Measurements from ENCODE around the gene SRSF9. TPM values are rescaled to one million over a fixed set of nuclear protein-coding genes. Genes with fewer than 3 reads are reported as not detected.

Gene SRSF9
- total RNA-seq, 2 experiments from 2014 or later, result 195 to 240 TPM

DNA sequence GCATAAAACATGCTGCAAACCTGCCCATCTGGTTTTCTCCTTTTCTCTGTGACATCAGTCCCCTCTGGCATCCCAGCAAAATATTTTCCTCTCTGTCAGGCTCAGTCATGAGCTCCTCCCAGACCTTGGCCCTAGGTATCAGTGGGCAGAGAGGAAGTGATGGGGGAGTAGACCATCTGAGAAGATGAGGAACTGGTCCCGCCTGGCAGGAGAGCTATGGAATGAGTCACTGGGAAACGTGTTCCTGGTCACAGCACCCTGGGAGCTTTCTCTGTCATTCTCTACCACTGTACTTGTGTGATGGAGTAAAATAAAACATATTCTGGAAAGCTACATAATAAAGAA lies 5.0 kb upstream of the SRSF9 start:
- Mint-ChIP-seq H3K27me3 (no peaks in the 10 kb centered on the region), H3K9me3 (ENCODE audit: low read depth) (no peaks in the 10 kb centered on the region), H3K36me3 (peaks cover 2% of the 10 kb centered on the region), H3K27ac (no peak overlapping the region), H3K4me3 (no peak overlapping the region), H3K4me1 (peaks cover 13% of the 10 kb centered on the region)
- DNase-seq (no peak), ATAC-seq (no peak)
- CTCF ChIA-PET, result interaction anchor here (0.9 to 2.3 kb wide), 4 partner anchors 16 to 182 kb away, joined by 3 to 5 read pairs (median 4); partner anchors contain the start of genes DYNLL1 and RNU4-1

DNA sequence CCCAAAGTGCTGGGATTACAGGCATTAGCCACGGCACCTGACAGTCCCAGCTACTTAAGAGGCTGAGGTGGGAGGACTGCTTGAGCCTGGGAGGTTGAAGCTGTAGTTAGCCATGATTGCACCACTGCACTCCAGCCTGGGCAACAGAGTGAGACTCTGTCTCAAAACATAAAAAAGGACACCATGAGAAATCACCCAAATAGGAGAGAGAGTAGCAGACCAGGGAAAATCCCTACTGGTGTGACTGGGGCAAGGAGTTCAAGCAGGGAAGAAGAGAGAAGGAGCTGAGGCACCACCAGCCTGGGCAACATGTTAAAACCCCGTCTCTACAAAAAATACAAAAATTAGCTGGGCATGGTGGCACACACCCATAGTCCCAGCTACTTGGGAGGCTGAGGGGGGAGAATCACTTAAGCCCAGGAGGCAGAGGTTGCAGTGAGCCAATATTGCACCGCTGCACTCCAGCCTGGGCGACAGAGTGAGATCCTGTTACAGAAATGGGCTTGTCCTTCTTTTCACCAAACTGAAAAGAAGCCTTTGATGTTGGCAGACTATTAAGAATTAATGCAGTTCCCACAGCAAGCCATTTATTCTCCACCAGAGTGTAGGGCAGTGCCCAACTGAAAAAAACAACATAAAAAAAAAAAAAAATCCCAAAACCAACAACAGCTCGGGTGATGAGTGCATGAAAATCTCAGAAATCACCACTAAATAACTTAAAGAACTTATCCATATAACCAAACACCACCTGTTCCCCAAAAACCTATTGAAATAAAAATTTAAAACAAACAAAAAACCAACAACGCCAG lies 4.5 kb upstream of the SRSF9 start:
- peaks cover 13% of the 10 kb centered on the region for H3K4me1 Mint-ChIP-seq
- H3K36me3 Mint-ChIP-seq, result peaks cover 2% of the 10 kb centered on the region
- no peak overlapping the region for H3K4me3 Mint-ChIP-seq
- H3K27ac Mint-ChIP-seq, result no peak overlapping the region
- ATAC-seq, result no peak
- no peaks in the 10 kb centered on the region for H3K27me3 Mint-ChIP-seq
- DNase-seq, result no peak
- CTCF ChIA-PET, result interaction anchor here (0.9 to 2.3 kb wide), 5 partner anchors 12 to 181 kb away, joined by 3 to 5 read pairs (median 4); partner anchors contain the start of genes DYNLL1 and RNU4-1
- no peaks in the 10 kb centered on the region for H3K9me3 Mint-ChIP-seq (ENCODE audit: low read depth)

DNA sequence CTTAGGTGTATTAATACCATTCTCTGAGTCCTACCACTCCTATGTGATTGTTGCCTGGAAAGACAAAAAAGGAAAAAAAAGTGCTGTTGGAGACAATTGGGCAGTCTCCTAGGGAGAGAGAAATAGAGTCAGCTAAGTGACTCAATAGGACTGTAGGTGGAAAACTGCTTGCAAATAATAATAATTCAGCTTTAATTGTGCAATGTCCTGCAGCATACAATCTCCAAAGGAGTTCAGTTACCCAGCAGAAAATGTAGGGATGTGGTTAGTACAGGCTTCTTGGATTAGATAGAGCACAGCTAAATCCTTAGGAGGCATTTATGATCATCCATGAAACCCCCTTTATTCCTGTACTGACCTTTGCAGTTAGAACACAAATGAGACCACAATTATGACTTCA lies 3.0 kb upstream of the SRSF9 start:
- DNase-seq (no peak), ATAC-seq (no peak)
- H3K9me3 Mint-ChIP-seq (ENCODE audit: low read depth), result no peaks in the 10 kb centered on the region
- CTCF ChIA-PET, result interaction anchor here (0.6 to 5.1 kb wide), 5 partner anchors 10 to 355 kb away, joined by 3 to 29 read pairs (median 3); partner anchors contain the start of gene DYNLL1
- H3K4me3 Mint-ChIP-seq, result no peak overlapping the region
- no peaks in the 10 kb centered on the region for H3K27me3 Mint-ChIP-seq
- peaks cover 22% of the 10 kb centered on the region for H3K4me1 Mint-ChIP-seq
- H3K27ac Mint-ChIP-seq, result no peak overlapping the region
- H3K36me3 Mint-ChIP-seq, result peaks cover 7% of the 10 kb centered on the region

DNA sequence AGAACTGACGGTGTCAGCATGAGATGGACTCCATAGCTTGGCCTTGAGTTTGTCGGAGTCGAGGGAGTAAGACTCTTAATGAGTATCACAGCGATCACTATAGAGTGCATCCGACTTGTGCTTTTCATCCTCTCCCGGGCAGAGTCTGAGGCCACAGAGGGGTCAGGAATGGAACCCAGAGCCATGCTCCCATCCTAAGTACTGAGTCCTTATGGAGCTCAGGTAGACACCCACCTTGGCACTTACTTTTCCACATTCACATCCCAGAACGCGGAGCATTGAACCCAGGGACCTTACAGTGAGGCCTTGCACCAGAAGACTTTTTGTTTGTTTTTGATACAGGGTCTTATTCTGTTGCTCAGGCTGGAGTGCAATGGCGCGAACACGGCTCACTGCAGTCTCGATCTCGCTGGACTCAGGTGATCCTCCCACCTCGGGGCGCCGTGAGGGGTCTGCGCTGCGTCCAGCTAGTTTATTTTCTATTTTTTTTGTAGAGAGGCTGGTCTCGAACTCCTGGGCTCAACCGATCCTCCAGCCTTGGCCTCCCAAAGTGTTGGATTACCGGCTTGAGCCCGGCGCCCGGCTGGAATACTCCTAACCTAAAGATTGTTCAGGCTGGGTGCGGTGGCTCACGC lies 719 bp upstream of the SRSF9 start:
- Mint-ChIP-seq H3K9me3 (ENCODE audit: low read depth) (no peaks in the 10 kb centered on the region), H3K4me1 (peaks cover 36% of the 10 kb centered on the region), H3K27ac (peak overlapping the region; percentile 88), H3K36me3 (peaks cover 19% of the 10 kb centered on the region), H3K4me3 (peak overlapping the region; percentile 95), H3K27me3 (no peaks in the 10 kb centered on the region)
- peak; percentile 24 for ATAC-seq
- CTCF ChIA-PET, result interaction anchor here (0.8 to 5.1 kb wide), 16 partner anchors 8 to 168 kb away, joined by 3 to 37 read pairs (median 7); partner anchors contain the start of genes COX6A1, DYNLL1 and SIRT4
- DNase-seq, result no peak

DNA sequence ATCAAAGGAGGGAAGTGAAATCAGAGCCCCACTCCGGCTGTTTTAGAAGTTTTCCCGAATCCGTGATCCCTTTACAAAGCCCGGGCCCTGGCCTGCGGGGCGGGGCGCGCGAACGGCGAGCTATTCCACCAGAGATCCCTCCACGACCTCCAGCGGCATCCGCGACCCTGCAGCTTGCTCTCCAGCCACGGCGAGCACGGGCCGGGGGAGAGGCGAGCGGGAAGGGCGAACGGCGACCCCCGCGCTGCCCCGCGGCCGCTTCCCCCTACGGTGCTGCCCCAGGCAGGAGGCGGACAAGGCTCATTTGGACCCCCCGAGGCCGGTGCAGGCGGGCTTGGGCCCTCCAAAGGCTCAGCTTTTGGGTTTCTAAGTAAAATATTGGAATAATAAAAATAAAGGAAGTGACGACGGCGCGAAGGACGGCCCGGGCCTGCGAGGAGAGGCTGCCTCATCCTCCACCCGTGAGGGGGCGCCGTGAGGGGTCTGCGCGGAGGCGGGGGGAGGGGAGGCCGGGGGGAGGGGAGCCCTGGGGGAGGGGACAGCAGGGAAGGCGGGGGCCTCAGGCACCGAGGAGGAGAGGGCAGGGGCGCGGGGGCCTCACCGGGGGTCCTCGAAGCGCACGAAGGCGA lies 613 bp downstream of the SRSF9 start:
- H3K27me3 Mint-ChIP-seq, result no peaks in the 10 kb centered on the region
- CTCF ChIA-PET, result interaction anchor here (0.7 to 5.1 kb wide), 21 partner anchors 9 to 166 kb away, joined by 3 to 37 read pairs (median 6); partner anchors contain the start of genes COQ5, COX6A1, DYNLL1 and POP5
- peaks cover 36% of the 10 kb centered on the region for H3K4me1 Mint-ChIP-seq
- peaks cover 32% of the 10 kb centered on the region for H3K36me3 Mint-ChIP-seq
- ATAC-seq, result peak; percentile 40
- no peaks in the 10 kb centered on the region for H3K9me3 Mint-ChIP-seq (ENCODE audit: low read depth)
- DNase-seq, result peak; percentile 51
- peak overlapping the region; percentile 95 for H3K4me3 Mint-ChIP-seq
- H3K27ac Mint-ChIP-seq, result peak overlapping the region; percentile 88

DNA sequence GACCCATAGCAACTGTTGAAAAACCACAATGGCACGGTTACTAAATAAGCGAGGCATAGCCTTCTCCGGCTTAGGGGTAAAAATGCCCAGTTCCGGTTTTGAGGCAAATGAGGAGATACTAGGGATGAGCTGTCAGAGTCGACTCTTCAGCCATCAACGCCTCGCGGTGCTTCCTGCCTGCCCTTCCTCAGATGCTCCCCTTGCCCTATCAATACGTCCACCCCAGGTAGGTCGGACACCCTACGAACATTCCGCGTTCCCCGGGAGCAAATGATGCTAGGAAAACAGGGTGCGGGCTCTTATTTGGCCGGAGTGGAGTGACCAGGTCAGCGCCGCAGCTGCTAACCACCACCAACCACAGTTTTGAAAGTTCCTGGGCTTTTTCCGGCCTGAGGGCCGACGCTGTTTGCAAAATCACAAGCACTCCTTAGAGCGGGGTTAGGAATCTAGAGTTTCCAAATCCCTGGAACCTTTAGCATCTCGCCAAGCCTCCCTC lies 1.2 kb downstream of the SRSF9 start:
- Mint-ChIP-seq H3K9me3 (ENCODE audit: low read depth) (no peaks in the 10 kb centered on the region), H3K4me3 (peak overlapping the region; percentile 95), H3K36me3 (peaks cover 37% of the 10 kb centered on the region), H3K27ac (peak overlapping the region; percentile 84), H3K27me3 (no peaks in the 10 kb centered on the region), H3K4me1 (peaks cover 36% of the 10 kb centered on the region)
- peak; percentile 65 for DNase-seq
- no peak for ATAC-seq
- CTCF ChIA-PET, result interaction anchor here (0.6 to 5.1 kb wide), 17 partner anchors 9 to 1418 kb away, joined by 3 to 37 read pairs (median 7); partner anchors contain the start of genes COQ5, COX6A1, DYNLL1 and POP5

DNA sequence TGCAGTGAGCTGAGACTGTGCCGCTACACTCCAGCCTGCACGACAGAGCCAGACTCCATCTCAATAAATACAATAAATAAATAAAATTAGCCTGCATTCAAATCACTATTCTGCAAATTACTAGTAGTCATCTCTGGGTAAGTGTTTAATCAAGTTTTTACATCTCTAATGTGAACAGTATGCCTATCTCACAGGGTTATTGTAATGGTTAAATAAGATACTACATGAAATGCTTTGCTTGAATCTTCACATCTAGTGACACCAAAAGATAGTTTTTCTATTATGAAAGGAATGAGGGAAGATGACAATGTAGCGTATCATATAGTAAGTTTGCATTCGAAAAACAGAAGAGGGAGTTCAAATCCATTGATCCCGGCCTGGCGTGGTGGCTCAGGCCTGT lies 2.1 kb downstream of the SRSF9 start:
- H3K27ac Mint-ChIP-seq, result peak overlapping the region; percentile 17
- H3K27me3 Mint-ChIP-seq, result no peaks in the 10 kb centered on the region
- H3K36me3 Mint-ChIP-seq, result peaks cover 46% of the 10 kb centered on the region
- DNase-seq (no peak), ATAC-seq (no peak)
- CTCF ChIA-PET, result interaction anchor here (1.0 to 4.7 kb wide), 10 partner anchors 9 to 143 kb away, joined by 3 to 37 read pairs (median 7); partner anchors contain the start of gene COX6A1
- peak overlapping the region; percentile 95 for H3K4me3 Mint-ChIP-seq
- H3K9me3 Mint-ChIP-seq (ENCODE audit: low read depth), result no peaks in the 10 kb centered on the region
- H3K4me1 Mint-ChIP-seq, result peaks cover 36% of the 10 kb centered on the region

DNA sequence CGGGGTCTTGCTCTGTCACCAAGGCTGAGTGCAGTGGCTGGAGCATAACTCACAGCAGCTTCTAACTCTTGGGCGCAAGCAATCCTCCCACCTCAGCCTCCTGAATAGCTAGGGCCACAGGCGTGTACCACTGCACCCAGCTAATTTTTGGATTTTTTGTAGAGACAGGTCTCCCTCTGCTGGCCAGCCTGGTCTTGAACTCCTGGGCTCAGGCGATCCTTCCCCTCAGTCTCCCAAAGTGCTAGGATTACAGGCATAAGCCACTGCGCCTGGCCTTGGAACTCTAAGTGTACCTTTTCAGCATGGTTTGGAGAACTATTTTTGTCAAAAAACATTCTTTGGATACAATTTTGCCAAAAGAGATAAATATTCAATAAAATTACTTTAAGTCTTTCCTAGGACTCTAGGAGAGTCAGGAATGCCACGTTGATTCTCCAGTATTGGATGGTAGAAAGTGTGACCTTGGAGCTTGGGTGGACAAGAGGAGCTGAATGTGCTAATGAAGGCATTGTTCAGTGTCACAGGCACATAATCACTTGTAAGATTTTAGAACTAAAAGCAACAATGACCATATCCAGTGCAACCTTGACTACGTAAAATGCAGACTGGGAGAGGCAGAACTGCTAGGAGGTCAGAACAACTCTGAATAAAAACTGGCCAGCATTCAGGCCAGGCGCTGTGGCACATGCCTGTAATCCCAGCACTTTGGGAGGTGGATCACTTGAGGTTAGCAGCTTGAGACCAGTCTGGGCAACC lies 2.8 kb downstream of the SRSF9 start:
- Mint-ChIP-seq H3K4me1 (peaks cover 34% of the 10 kb centered on the region), H3K36me3 (peaks cover 52% of the 10 kb centered on the region), H3K27ac (peak overlapping the region; percentile 14), H3K4me3 (peak overlapping the region; percentile 26), H3K9me3 (ENCODE audit: low read depth) (no peaks in the 10 kb centered on the region), H3K27me3 (no peaks in the 10 kb centered on the region)
- DNase-seq (peak; percentile 60), ATAC-seq (no peak)
- CTCF ChIA-PET, result interaction anchor here (0.6 to 4.7 kb wide), 20 partner anchors 8 to 1079 kb away, joined by 3 to 30 read pairs (median 5); partner anchors contain the start of genes COX6A1 and DYNLL1

DNA sequence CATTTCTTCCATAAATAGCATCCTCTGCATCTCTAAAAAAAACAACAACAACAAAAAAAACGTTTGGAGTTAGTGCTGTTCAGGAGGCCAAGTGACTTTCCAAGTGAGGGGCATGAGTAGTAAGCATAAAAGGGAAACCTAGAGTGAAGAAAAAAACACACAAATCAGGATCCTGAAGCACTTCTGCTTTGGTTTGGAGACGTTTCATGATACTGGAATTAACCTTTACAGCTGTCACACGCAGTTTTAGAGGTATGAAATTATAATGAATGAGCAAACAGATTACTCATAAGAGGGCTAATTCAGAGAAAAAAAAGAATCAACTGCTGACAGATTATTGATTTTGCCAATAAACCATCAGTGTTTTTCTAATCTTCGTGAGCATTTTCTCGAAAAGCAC lies 3.8 kb downstream of the SRSF9 start:
- H3K27me3 Mint-ChIP-seq, result no peaks in the 10 kb centered on the region
- ATAC-seq, result no peak
- no peak for DNase-seq
- CTCF ChIA-PET, result interaction anchor here (0.7 to 2.7 kb wide), 13 partner anchors 7 to 1080 kb away, joined by 3 to 23 read pairs (median 5); partner anchors contain the start of genes COX6A1 and DYNLL1
- H3K27ac Mint-ChIP-seq, result peak overlapping the region; percentile 8
- peaks cover 30% of the 10 kb centered on the region for H3K4me1 Mint-ChIP-seq
- no peak overlapping the region for H3K4me3 Mint-ChIP-seq
- no peaks in the 10 kb centered on the region for H3K9me3 Mint-ChIP-seq (ENCODE audit: low read depth)
- H3K36me3 Mint-ChIP-seq, result peaks cover 55% of the 10 kb centered on the region

DNA sequence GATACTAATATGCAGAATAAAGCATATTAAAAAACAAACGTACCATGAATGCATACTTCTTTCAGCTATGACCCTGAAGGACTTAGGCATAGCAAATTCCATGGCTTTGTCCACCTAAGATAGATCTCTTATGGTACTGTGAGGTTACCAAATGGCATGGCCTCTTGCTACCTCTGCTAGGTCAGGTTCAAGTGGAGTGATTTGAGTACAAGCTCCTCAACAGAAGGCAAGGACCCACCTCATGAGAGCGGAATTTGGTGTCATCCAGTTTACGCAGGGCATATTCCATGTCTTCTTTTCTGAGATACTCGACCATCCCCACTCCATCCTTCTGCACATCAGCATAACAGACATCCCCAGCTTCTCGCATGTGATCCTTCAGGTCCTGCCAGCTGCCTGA lies 5.8 kb downstream of the SRSF9 start:
- CTCF ChIA-PET, result interaction anchor here (1.3 to 1.7 kb wide), 2 partner anchors 24 to 33 kb away, joined by 4 read pairs; no protein-coding TSS in a partner anchor
- peaks cover 23% of the 10 kb centered on the region for H3K4me1 Mint-ChIP-seq
- H3K4me3 Mint-ChIP-seq, result no peak overlapping the region
- DNase-seq (no peak), ATAC-seq (no peak)
- H3K36me3 Mint-ChIP-seq, result peaks cover 68% of the 10 kb centered on the region
- no peaks in the 10 kb centered on the region for H3K9me3 Mint-ChIP-seq (ENCODE audit: low read depth)
- H3K27me3 Mint-ChIP-seq, result no peaks in the 10 kb centered on the region
- no peak overlapping the region for H3K27ac Mint-ChIP-seq

DNA sequence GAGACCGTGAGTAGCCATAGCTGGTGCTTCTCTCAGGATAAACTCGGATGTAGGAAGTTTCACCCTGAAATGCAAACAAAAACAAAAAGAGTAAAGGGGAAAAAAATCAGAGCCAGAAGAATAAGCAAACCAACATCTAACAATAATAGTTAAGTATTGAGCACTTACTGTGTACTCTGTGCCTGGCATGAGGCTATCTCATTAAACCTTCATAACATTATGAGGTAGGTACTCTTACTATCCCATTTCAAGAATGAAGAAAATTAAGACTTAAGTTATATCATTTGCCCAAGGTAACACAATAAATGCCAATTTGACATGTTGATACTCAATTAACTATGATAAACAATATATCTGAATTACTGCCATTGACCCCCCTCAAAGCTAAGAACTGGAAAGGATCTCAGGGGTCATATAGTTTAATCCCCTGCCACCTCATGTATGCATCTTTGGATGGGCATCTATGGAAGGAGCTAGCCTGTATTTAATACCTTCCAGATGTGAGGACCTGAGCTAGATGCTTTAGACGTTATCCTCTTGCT lies 7.4 kb downstream of the SRSF9 start:
- peaks cover 69% of the 10 kb centered on the region for H3K36me3 Mint-ChIP-seq
- CTCF ChIA-PET, result interaction anchor here (1.1 to 1.7 kb wide), 2 partner anchors 10 to 22 kb away, joined by 3 to 4 read pairs; no protein-coding TSS in a partner anchor
- no peaks in the 10 kb centered on the region for H3K27me3 Mint-ChIP-seq
- DNase-seq (no peak), ATAC-seq (no peak)
- H3K4me3 Mint-ChIP-seq, result no peak overlapping the region
- H3K27ac Mint-ChIP-seq, result no peak overlapping the region
- peaks cover 12% of the 10 kb centered on the region for H3K4me1 Mint-ChIP-seq
- no peaks in the 10 kb centered on the region for H3K9me3 Mint-ChIP-seq (ENCODE audit: low read depth)

DNA sequence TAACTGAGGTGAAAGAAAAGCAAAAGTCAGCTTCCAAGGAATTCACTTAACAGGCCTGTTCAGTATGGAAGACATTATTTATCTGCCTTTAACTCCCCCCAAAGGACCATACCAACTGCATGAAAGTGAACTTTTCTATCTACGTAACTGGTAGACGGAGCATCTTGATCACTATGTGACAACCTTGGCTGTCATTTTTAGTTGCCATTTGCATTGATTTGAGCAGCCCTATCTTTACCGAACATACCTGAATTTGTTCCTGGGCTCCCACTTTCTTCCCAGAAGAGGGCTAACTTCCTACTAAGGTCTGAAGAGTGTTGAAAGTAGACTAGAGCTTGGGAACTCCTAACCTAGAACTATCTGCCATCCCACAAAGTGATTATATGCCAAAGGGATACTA lies 9.4 kb downstream of the SRSF9 start:
- H3K36me3 Mint-ChIP-seq, result peaks cover 71% of the 10 kb centered on the region
- H3K4me1 Mint-ChIP-seq, result no peaks in the 10 kb centered on the region
- ATAC-seq (no peak), DNase-seq (no peak)
- H3K9me3 Mint-ChIP-seq (ENCODE audit: low read depth), result no peaks in the 10 kb centered on the region
- H3K4me3 Mint-ChIP-seq, result no peak overlapping the region
- CTCF ChIA-PET, result interaction anchor here (1.1 kb wide), 1 partner anchor 21 kb away, joined by 3 read pairs; no protein-coding TSS in a partner anchor
- H3K27ac Mint-ChIP-seq, result no peak overlapping the region
- H3K27me3 Mint-ChIP-seq, result no peaks in the 10 kb centered on the region

Data from activated CD8-positive, alpha-beta memory T cell treated with anti-CD3 and anti-CD28 coated beads, Interleukin-2, amount 10 ng/mL, durations not matched to agents 7 days and 5 days (primary cell).